KOPT-K1 (cell line): Measurements from ENCODE around the gene PCSK9.
"Not testable (repeated sequence)": the region's sequence is repeated elsewhere in the genome, so short reads cannot be mapped to it uniquely, and the experiment has no call there.

ENCODE experiments used
- H3K27ac ChIP-seq: fragments of 200-600 bp; sonication (generic); 2 replicates; pipeline ENCODE4 v1.5.1; 2016; ENCODE audit warnings: antibody characterized with exemption, mild to moderate bottlenecking, low read depth, low read length; ENCODE audit not compliant: poor library complexity, severe bottlenecking
- H3K36me3 ChIP-seq: fragments of 200-600 bp; sonication (generic); 2 replicates; pipeline ENCODE4 v1.5.1; 2017; ENCODE audit warnings: antibody characterized with exemption, mild to moderate bottlenecking, low read length, moderate library complexity; ENCODE audit not compliant: insufficient read depth
- H3K9me3 ChIP-seq: fragments of 200-600 bp; sonication (generic); 2 replicates; pipeline ENCODE4 v1.5.1; 2017; ENCODE audit warnings: antibody characterized with exemption, low read length, mild to moderate bottlenecking; ENCODE audit not compliant: insufficient read depth, poor library complexity, severe bottlenecking

The PCSK9 gene

DNA sequence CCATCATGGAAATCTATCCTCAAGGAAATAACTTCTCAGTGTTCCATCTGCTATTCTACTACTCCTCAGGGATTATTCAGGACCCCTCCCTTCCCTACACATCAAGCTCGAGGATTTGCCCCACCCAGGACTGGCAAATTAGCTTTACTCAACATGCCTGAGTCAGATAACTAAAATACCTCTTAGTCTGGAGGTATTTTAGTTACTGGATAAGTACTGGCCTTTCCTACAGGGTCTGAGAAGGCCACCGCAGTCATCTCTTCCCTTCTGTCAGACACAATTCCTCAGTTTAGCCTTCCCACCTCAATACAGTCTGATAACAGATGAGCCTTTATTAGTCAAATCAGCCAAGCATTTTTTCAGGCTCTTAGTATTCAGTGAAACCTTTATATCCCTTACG is 12.7 kb upstream of the PCSK9 start:
- H3K27ac ChIP-seq, H3K9me3 ChIP-seq, H3K36me3 ChIP-seq: not testable (repeated sequence)

DNA sequence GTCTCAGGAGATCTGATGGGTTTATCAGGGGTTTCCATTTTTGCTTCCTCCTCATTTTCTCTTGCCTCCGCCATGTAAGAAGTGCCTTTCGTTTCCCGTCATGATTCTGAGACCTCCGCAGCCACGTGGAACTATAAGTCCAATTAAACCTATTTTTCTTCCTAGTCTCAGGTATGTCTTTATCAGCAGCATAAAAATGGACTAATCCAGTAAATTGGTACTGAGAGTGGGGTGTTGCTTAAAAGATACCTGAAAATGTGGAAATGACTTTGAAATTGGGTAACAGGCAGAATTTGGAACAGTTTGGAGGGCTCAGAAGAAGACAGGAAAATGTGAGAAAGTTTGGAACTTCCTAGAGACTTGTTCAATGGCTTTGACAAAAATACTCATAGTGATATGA is 8.2 kb upstream of the PCSK9 start:
- H3K9me3 ChIP-seq, H3K36me3 ChIP-seq, H3K27ac ChIP-seq: not testable (repeated sequence)

GRCh38 chr1:55033265-55033614 is 6.1 kb upstream of the PCSK9 start:
- Histone ChIP-seq H3K27ac (no peak overlapping the region), H3K36me3 (no peaks in the 10 kb centered on the region), H3K9me3 (no peaks in the 10 kb centered on the region)

DNA sequence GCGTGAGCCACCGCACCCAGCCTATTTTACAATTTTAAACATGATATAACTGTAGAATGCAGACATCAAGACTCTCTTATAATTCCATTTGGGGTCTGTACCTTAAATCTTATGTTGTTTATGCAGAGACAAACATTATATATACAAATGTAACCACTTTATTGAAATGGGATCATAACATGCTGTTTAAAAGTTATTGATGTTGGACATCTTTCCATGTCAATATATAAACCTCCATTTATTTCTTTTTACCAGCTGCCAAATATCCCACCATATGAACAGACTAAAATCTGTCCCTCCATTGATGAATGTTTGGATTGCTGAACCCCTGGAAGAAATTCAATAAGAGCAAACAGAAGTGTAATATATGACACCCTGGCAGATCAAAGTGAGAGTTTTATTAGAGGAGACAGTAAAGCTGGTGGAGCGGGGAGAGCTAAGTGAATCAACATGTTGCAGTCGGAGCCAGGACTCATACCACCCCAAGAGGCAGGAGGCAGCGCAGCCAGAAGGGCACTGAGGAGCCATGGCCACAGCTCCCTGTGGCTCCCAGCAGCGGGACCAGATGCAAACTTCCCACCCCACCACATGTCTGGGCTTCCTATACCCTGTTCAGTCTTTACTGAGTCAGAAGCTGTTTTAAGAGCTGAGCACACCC is 4.7 kb upstream of the PCSK9 start:
- Histone ChIP-seq H3K36me3 (no peaks in the 10 kb centered on the region), H3K9me3 (no peaks in the 10 kb centered on the region), H3K27ac (no peak overlapping the region)

- no peaks in the 10 kb centered on the region for H3K36me3 ChIP-seq
- H3K9me3 ChIP-seq = no peaks in the 10 kb centered on the region
- H3K27ac ChIP-seq = no peak overlapping the region
Measured at GRCh38 chr1:55035904-55036303, 3.4 kb upstream of the PCSK9 start.

DNA sequence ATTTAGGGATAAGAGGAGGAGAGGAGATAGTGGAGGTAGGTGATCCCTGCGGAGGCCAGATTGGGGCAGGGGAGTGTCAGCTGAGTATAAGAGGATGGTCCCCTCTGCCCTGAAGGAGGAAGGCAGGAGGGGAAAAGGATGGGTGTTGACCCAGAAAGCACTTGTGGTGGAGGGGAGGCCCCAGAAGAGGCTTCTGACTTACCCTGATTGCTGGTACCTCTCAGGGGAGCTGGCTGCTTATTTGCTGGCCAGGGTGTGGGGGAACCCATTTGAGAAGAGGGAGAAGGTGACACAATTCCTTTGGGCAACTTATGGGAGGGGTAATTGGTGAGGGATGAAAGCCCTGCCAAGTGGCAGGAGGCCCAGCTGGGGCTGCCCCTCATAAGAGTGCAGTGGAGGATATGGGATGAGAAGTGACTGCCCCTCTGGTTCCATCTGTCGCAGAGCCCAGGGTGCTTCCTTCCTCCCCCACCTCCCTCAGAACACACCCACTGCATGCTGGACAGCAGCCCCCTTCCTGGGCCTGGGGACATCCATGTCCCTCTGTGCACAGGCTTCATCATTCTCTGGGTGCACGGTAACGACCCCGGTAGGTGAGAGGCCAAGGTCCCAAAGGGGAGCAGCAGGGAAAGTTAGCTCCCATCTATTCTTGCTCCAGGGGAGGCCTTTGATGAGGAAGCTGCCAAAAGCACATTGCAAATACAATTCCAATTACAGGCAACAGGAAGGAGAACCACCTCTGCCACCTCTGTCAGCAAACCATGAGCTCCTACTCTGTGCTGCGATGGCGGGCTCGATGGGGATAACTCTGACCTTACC is 1.4 kb upstream of the PCSK9 start:
- Histone ChIP-seq H3K9me3 (no peaks in the 10 kb centered on the region), H3K27ac (no peak overlapping the region), H3K36me3 (no peaks in the 10 kb centered on the region)

GRCh38 chr1:55038552-55038838 is 853 bp upstream of the PCSK9 start:
- no peaks in the 10 kb centered on the region for H3K9me3 ChIP-seq
- no peak overlapping the region for H3K27ac ChIP-seq
- H3K36me3 ChIP-seq = no peaks in the 10 kb centered on the region

DNA sequence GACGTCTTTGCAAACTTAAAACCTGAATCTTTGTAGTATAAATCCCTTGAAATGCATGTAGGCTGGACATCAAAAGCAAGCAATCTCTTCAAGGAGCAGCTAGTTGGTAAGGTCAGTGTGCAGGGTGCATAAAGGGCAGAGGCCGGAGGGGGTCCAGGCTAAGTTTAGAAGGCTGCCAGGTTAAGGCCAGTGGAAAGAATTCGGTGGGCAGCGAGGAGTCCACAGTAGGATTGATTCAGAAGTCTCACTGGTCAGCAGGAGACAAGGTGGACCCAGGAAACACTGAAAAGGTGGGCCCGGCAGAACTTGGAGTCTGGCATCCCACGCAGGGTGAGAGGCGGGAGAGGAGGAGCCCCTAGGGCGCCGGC is 390 bp upstream of the PCSK9 start:
- Histone ChIP-seq H3K9me3 (no peaks in the 10 kb centered on the region), H3K36me3 (no peaks in the 10 kb centered on the region), H3K27ac (no peak overlapping the region)

DNA sequence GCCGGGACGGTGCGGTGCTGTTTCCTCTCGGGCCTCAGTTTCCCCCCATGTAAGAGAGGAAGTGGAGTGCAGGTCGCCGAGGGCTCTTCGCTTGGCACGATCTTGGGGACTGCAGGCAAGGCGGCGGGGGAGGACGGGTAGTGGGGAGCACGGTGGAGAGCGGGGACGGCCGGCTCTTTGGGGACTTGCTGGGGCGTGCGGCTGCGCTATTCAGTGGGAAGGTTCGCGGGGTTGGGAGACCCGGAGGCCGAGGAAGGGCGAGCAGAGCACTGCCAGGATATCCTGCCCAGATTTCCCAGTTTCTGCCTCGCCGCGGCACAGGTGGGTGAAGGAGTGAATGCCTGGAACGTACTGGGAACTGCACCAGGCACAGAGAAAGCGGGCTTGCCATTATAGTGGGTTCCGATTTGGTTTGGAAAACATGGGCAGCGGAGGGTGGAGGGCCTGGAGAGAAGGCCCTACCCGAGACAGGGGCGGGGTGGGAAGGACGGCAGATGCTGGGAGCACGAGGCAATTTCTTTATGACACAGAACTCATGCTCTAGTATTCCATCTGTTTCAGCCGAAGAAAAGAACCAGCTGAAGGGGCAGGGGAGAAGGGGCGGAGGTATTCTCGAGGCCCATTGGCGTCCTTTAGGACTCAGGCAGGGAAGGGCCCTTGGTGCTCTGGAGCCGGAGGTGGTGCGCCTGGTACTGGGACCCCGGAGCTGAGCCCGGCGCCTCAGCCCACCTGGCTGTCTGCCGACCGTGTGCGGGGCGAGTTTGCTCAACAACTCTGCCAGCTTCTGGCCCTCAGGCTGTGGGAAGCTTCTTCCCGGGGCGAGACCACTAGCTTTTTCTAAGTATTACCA is 960 bp downstream of the PCSK9 start:
- no peaks in the 10 kb centered on the region for H3K9me3 ChIP-seq
- H3K27ac ChIP-seq = no peak overlapping the region
- no peaks in the 10 kb centered on the region for H3K36me3 ChIP-seq

- Histone ChIP-seq H3K9me3 (no peaks in the 10 kb centered on the region), H3K36me3 (no peaks in the 10 kb centered on the region), H3K27ac (no peak overlapping the region)
Measured at GRCh38 chr1:55040933-55041494, 1.7 kb downstream of the PCSK9 start.

- H3K9me3 ChIP-seq = no peaks in the 10 kb centered on the region
- H3K27ac ChIP-seq = no peak overlapping the region
- H3K36me3 ChIP-seq = no peaks in the 10 kb centered on the region
Measured at GRCh38 chr1:55041613-55042012, 2.3 kb downstream of the PCSK9 start.

GRCh38 chr1:55043011-55043410 is 3.7 kb downstream of the PCSK9 start:
- Histone ChIP-seq H3K27ac (no peak overlapping the region), H3K36me3 (no peaks in the 10 kb centered on the region), H3K9me3 (no peaks in the 10 kb centered on the region)

GRCh38 chr1:55043726-55044125 is 4.4 kb downstream of the PCSK9 start:
- no peaks in the 10 kb centered on the region for H3K36me3 ChIP-seq
- H3K9me3 ChIP-seq = no peaks in the 10 kb centered on the region
- H3K27ac ChIP-seq = no peak overlapping the region

GRCh38 chr1:55044617-55045397 is 5.5 kb downstream of the PCSK9 start:
- Histone ChIP-seq H3K36me3 (no peaks in the 10 kb centered on the region), H3K27ac (no peak overlapping the region), H3K9me3 (no peaks in the 10 kb centered on the region)

DNA sequence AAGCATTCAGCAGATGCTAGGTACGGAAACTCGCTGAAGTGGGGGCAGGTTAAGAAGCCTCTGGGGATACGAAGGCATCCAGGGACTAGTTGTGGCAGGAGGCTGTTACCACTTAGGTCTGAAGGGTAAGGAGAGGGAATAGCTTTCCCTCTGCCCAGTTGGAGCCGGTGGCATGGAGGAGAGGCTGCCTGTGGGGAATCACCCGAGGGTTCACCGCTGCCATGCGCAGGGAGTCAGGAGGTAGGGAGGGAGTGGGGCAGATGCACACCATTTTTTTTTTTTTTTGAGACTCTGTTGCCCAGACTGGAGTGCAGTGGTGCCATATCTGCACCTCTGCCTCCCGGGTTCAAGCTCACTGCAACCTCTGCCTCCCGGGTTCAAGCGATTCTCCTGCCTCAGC is 6.1 kb downstream of the PCSK9 start:
- no peaks in the 10 kb centered on the region for H3K36me3 ChIP-seq
- H3K9me3 ChIP-seq = no peaks in the 10 kb centered on the region
- H3K27ac ChIP-seq = no peak overlapping the region
